Upper lobe of left lung (tissue), 4 donors: ENCODE measurements around the gene TSSK2.

Experiments
- POLR2A ChIP-seq, 4 donors: fragments of 450-650 bp; IDR thresholded peaks; one replicate each; pipeline ENCODE4 v1.5.1; 2016 to 2017; ENCODE audit warnings: antibody characterized with exemption in 4 of 4, mild to moderate bottlenecking in 2 of 4
- POLR2AphosphoS5 ChIP-seq, 2 donors: sonication (generic); formaldehyde crosslinking; IDR thresholded peaks; one replicate each; pipeline ENCODE4 v1.5.1; 2017; ENCODE audit warnings: antibody characterized with exemption in 2 of 2
- TF ChIP-seq, protein P1 (sequence below), 6 experiments: fragments of 450-650 bp in 4 of 6; fragments of 200-600 bp in 2 of 6; sonication (generic) in 2 of 6; IDR thresholded peaks; one replicate each; pipeline ENCODE4 v1.5.1; 2016 to 2019; ENCODE audit warnings: antibody characterized with exemption in 6 of 6

DNA sequence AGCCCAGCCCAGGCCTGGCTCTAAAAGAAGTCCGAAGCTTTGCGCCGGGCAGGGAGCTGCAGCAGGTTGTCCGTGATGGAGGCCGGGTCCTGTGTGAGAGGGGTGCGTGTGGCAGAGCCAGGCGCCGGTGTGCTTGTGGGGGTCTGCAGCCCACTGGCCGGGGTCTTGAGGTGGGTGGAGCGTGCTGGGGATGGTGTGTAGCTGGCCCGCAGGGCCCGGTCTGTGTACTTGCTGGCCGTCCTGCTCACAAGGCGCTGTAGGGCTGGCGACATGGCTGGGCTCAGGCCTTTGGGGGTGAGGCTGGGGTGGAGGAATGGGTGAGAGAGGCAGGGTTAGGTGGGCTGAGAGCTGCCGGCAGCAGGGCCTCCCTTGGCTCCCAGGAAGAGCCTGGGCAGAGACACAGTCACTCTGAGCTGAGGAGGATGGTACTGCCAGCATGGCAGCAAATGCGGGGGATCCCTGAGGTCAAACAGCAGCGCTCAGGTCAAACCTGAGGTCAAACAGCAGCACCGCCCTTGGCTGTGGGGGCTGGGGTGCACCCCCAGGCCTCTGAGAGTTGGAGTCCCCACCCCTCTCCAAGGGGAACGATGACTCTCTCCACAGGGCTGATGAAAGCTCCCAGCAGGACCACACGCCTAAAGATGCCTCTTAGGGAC, 3.2 kb downstream of the TSSK2 start:
- TF ChIP-seq POLR2AphosphoS5 (IDR thresholded peaks at IDR 0.05) = no peak
- TF ChIP-seq, protein P1, sequence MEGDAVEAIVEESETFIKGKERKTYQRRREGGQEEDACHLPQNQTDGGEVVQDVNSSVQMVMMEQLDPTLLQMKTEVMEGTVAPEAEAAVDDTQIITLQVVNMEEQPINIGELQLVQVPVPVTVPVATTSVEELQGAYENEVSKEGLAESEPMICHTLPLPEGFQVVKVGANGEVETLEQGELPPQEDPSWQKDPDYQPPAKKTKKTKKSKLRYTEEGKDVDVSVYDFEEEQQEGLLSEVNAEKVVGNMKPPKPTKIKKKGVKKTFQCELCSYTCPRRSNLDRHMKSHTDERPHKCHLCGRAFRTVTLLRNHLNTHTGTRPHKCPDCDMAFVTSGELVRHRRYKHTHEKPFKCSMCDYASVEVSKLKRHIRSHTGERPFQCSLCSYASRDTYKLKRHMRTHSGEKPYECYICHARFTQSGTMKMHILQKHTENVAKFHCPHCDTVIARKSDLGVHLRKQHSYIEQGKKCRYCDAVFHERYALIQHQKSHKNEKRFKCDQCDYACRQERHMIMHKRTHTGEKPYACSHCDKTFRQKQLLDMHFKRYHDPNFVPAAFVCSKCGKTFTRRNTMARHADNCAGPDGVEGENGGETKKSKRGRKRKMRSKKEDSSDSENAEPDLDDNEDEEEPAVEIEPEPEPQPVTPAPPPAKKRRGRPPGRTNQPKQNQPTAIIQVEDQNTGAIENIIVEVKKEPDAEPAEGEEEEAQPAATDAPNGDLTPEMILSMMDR (IDR thresholded peaks at IDR 0.05) = no peak
- TF ChIP-seq POLR2A (IDR thresholded peaks at IDR 0.05) = no peak
